ENCODE results near the gene MEN1.

The MEN1 gene

GRCh38 chr11:64801561-64802369 lies 8.6 kb downstream of the MEN1 start:
- Mint-ChIP-seq H3K9me3 (no peaks in the 10 kb centered on the region), H3K27me3 (no peaks in the 10 kb centered on the region), H3K4me1 (peaks cover 60% of the 10 kb centered on the region), H3K27ac (peak overlapping the region; percentile 74), H3K36me3 (peaks cover 36% of the 10 kb centered on the region), H3K4me3 (peak overlapping the region; percentile 80)
- ATAC-seq, result no peak

- Mint-ChIP-seq H3K4me3 (peak overlapping the region; percentile 80), H3K4me1 (peaks cover 61% of the 10 kb centered on the region), H3K9me3 (no peaks in the 10 kb centered on the region), H3K36me3 (peaks cover 36% of the 10 kb centered on the region), H3K27ac (peak overlapping the region; percentile 74), H3K27me3 (no peaks in the 10 kb centered on the region)
- peak; percentile 17 for ATAC-seq
Observed at GRCh38 chr11:64801158-64801464, 9.2 kb downstream of the MEN1 start.

- Mint-ChIP-seq H3K4me3 (peak overlapping the region; percentile 80), H3K4me1 (peaks cover 59% of the 10 kb centered on the region), H3K27me3 (no peaks in the 10 kb centered on the region), H3K36me3 (peaks cover 38% of the 10 kb centered on the region), H3K27ac (peak overlapping the region; percentile 74), H3K9me3 (no peaks in the 10 kb centered on the region)
- ATAC-seq, result no peak
Observed at GRCh38 chr11:64800303-64801157, 9.8 kb downstream of the MEN1 start.

GRCh38 chr11:64799623-64800302 lies 10.6 kb downstream of the MEN1 start:
- Mint-ChIP-seq H3K36me3 (peaks cover 42% of the 10 kb centered on the region), H3K4me1 (peaks cover 61% of the 10 kb centered on the region), H3K27ac (peak overlapping the region; percentile 74), H3K27me3 (no peaks in the 10 kb centered on the region), H3K4me3 (peak overlapping the region; percentile 62), H3K9me3 (no peaks in the 10 kb centered on the region)
- ATAC-seq, result peak; percentile 71

- peak overlapping the region; percentile 74 for H3K27ac Mint-ChIP-seq
- ATAC-seq, result no peak
- H3K4me1 Mint-ChIP-seq, result peaks cover 66% of the 10 kb centered on the region
Observed at GRCh38 chr11:64799256-64799622, 11.1 kb downstream of the MEN1 start.

DNA sequence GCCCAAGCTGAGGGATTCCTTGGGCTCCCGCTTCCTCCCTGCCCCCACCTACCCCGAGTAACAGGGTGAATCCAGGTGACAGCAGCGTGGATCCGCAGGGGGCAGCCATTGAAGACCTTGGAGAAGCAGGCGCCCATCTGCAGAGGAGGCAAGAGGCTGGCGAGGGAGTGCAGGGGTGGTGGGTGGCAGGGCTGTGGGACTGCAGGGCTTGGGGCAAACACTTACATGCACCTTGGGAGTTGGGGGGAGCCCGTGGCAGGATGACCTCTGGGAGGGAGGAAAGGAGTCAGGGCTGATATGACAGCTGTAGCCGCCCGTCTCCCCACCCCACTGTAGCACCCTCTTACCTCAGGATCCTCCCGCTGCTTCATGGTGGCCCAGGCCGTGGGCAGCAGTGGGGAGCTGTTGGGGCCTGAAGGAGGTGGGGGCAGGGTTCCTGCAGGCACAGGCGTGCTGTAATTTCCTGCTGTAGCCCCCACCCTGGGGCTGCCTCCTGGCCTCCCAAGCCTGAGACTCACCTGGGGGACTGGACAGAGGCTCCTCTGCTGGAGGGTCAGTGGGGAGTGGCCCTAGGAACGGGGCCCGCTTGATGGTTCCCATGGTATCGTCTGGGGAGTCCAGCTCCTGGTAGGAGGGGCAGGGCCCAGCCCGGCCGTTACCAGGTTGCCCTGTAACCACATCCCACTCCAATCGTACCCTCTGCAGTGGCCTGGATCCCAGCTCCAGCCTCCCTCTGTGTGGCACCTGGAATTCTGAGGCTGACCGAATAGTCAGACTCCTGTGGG lies 13.4 kb downstream of the MEN1 start:
- Mint-ChIP-seq H3K27me3 (no peaks in the 10 kb centered on the region), H3K4me1 (peaks cover 62% of the 10 kb centered on the region), H3K9me3 (no peaks in the 10 kb centered on the region), H3K27ac (peak overlapping the region; percentile 76), H3K4me3 (no peak overlapping the region), H3K36me3 (peaks cover 56% of the 10 kb centered on the region)
- ATAC-seq, result no peak

More at GRCh38 chr11:64799256-64799622, 11.1 kb downstream of the MEN1 start:
- Mint-ChIP-seq H3K9me3 (no peaks in the 10 kb centered on the region), H3K27me3 (no peaks in the 10 kb centered on the region), H3K36me3 (peaks cover 47% of the 10 kb centered on the region), H3K4me3 (peak overlapping the region; percentile 62)

DNA sequence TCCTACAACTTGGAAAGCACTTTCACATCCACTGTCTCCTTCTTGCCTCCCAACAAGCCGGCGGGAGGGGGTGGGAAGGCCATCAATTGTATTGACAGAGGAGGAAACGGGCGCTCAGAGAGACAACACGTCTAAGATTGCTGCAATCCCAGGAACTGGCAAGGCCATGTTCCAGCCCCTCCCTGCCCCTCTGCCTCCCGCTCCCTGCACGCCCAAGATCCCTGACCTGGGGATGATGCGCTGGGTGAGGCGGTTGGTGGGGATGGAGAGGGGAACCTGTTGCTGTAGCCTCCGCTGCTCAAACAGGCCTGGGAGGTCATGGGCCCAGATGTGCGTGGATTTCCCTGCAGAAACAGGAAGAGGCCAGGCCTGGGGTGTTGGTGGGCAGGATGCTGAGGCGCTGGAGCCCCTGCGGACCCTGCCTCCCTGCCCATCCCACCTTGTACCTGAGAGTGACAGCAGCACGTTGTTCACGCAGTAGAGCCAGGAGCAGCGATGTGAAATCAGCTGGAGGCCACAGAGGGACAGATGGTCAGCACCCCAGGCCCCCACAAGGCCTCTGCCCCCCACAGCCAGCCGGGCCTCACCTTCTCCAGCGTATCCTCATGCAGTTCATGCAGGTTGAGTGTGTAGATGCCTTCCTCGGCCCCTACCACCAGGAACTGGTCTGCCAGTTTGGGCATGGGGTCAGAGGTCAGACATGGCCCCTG lies 14.1 kb downstream of the MEN1 start:
- H3K27me3 Mint-ChIP-seq, result no peaks in the 10 kb centered on the region
- H3K36me3 Mint-ChIP-seq, result peaks cover 60% of the 10 kb centered on the region
- H3K4me3 Mint-ChIP-seq, result no peak overlapping the region
- H3K9me3 Mint-ChIP-seq, result no peaks in the 10 kb centered on the region
- H3K4me1 Mint-ChIP-seq, result peaks cover 54% of the 10 kb centered on the region
- ATAC-seq, result no peak
- peak overlapping the region; percentile 76 for H3K27ac Mint-ChIP-seq

GRCh38 chr11:64794526-64794925 lies 15.8 kb downstream of the MEN1 start:
- no peaks in the 10 kb centered on the region for H3K9me3 Mint-ChIP-seq
- H3K4me1 Mint-ChIP-seq, result peaks cover 37% of the 10 kb centered on the region
- H3K27me3 Mint-ChIP-seq, result no peaks in the 10 kb centered on the region
- no peak for ATAC-seq
- H3K36me3 Mint-ChIP-seq, result peaks cover 61% of the 10 kb centered on the region
- peak overlapping the region; percentile 76 for H3K27ac Mint-ChIP-seq
- H3K4me3 Mint-ChIP-seq, result no peak overlapping the region

- peaks cover 57% of the 10 kb centered on the region for H3K36me3 Mint-ChIP-seq
- no peak overlapping the region for H3K4me3 Mint-ChIP-seq
- no peaks in the 10 kb centered on the region for H3K9me3 Mint-ChIP-seq
- H3K27ac Mint-ChIP-seq, result peak overlapping the region; percentile 76
- peaks cover 35% of the 10 kb centered on the region for H3K4me1 Mint-ChIP-seq
- no peaks in the 10 kb centered on the region for H3K27me3 Mint-ChIP-seq
- no peak for ATAC-seq
Observed at GRCh38 chr11:64793271-64794160, 16.8 kb downstream of the MEN1 start.

- no peaks in the 10 kb centered on the region for H3K9me3 Mint-ChIP-seq
- H3K4me1 Mint-ChIP-seq, result peaks cover 38% of the 10 kb centered on the region
- peaks cover 56% of the 10 kb centered on the region for H3K36me3 Mint-ChIP-seq
- no peaks in the 10 kb centered on the region for H3K27me3 Mint-ChIP-seq
- no peak for ATAC-seq
- H3K4me3 Mint-ChIP-seq, result no peak overlapping the region
- H3K27ac Mint-ChIP-seq, result peak overlapping the region; percentile 76
Observed at GRCh38 chr11:64792482-64792881, 17.9 kb downstream of the MEN1 start.

- peaks cover 56% of the 10 kb centered on the region for H3K36me3 Mint-ChIP-seq
- H3K9me3 Mint-ChIP-seq, result no peaks in the 10 kb centered on the region
- no peak overlapping the region for H3K4me3 Mint-ChIP-seq
- ATAC-seq, result no peak
- peaks cover 37% of the 10 kb centered on the region for H3K4me1 Mint-ChIP-seq
- H3K27ac Mint-ChIP-seq, result peak overlapping the region; percentile 35
- H3K27me3 Mint-ChIP-seq, result no peaks in the 10 kb centered on the region
Observed at GRCh38 chr11:64791781-64792291, 18.5 kb downstream of the MEN1 start.

DNA sequence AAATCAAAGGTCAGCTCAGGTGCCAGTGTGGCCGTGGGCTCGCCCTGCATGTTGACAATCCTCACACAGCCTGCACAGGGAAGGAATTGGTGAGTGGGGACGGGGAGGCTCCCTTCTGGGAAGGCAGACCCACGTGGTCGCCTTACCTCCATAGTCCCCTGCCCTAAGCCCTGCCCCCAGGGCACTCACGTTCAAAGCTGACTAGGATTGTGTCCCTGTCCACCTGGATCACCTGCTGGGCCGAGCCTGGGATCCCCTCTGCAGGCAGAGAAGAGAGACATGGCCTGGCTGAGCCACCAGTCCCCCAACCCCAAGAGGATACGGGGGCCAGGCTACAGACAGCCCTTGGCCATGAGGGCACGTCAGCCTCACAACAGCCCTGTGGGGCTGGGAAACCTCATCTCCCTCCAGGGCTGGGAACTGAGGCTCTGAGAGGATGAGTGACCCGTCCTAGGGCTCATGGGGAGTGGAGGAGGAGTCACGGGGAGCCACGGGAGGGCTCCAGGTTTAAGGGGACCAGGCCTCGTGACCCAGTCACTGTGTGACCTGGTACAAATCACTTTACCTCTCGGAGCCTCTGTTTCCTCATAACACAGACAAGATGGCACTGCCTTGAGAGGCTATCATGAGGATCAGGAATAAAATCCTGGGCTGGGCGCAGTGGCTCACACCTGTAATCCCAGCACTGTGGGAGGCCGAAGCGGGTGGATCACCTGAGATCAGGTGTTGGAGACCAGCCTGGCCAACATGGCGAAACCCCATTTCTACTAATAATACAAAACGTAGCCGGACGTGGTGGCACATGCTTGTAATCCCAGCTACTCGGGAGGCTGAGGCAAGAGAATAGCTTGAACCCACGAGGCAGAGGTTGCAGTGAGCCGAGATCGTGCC lies 19.9 kb downstream of the MEN1 start:
- H3K4me1 Mint-ChIP-seq, result peaks cover 32% of the 10 kb centered on the region
- ATAC-seq, result no peak
- H3K4me3 Mint-ChIP-seq, result no peak overlapping the region
- no peaks in the 10 kb centered on the region for H3K9me3 Mint-ChIP-seq
- H3K36me3 Mint-ChIP-seq, result peaks cover 48% of the 10 kb centered on the region
- no peaks in the 10 kb centered on the region for H3K27me3 Mint-ChIP-seq
- H3K27ac Mint-ChIP-seq, result no peak overlapping the region

Data from stimulated activated memory B cell treated with anti-CD40 and anti-IgM and Interleukin-4, amounts not matched to agents 10 μg/mL and 1 μg/mL and 100 μg/mL, for 72 hours (primary cell).